ENCODE results near the gene ENTR1.

ENTR1 gene

GRCh38 chr9:136376457-136376856, 34.0 kb downstream of the ENTR1 start:
- no peak for DNase-seq (ENCODE audit: low read depth)

GRCh38 chr9:136375096-136375495, 35.3 kb downstream of the ENTR1 start:
- DNase-seq (ENCODE audit: low read depth) = no peak

GRCh38 chr9:136374183-136374575, 36.2 kb downstream of the ENTR1 start:
- DNase-seq (ENCODE audit: low read depth) = no peak

- peak; percentile 29 for DNase-seq (ENCODE audit: low read depth)
These were observed 36.9 kb downstream of the ENTR1 start, which contains the start of gene CARD9 for GRCh38 chr9:136373300-136374182. Gene CARD9, minus strand, starts transcription at chr9:136373669. Its CDS starts 1,591 bp downstream, at chr9:136372078.

- peak; percentile 80 for DNase-seq (ENCODE audit: low read depth)
These were observed 37.7 kb downstream of the ENTR1 start for GRCh38 chr9:136372561-136373299.

- no peak for DNase-seq (ENCODE audit: low read depth)
These were observed 38.4 kb downstream of the ENTR1 start for GRCh38 chr9:136372006-136372405.

GRCh38 chr9:136371533-136371880, 38.9 kb downstream of the ENTR1 start:
- no peak for DNase-seq (ENCODE audit: low read depth)

- peak; percentile 61 for DNase-seq (ENCODE audit: low read depth)
These were observed 39.5 kb downstream of the ENTR1 start for GRCh38 chr9:136370687-136371532.

GRCh38 chr9:136370037-136370436, 40.4 kb downstream of the ENTR1 start:
- no peak for DNase-seq (ENCODE audit: low read depth)

GRCh38 chr9:136368190-136368589, 42.2 kb downstream of the ENTR1 start:
- no peak for DNase-seq (ENCODE audit: low read depth)

- no peak for DNase-seq (ENCODE audit: low read depth)
These were observed 42.9 kb downstream of the ENTR1 start for GRCh38 chr9:136367296-136368145.

- DNase-seq (ENCODE audit: low read depth) = no peak
These were observed 43.6 kb downstream of the ENTR1 start for GRCh38 chr9:136366826-136367225.

- no peak for DNase-seq (ENCODE audit: low read depth)
These were observed 44.6 kb downstream of the ENTR1 start for GRCh38 chr9:136365775-136366222.

- DNase-seq (ENCODE audit: low read depth) = no peak
These were observed 45.3 kb downstream of the ENTR1 start for GRCh38 chr9:136364942-136365774.

- no peak for DNase-seq (ENCODE audit: low read depth)
These were observed 46.3 kb downstream of the ENTR1 start for GRCh38 chr9:136363949-136364748.

GRCh38 chr9:136363106-136363948, 47.1 kb downstream of the ENTR1 start, which contains the start of gene DNLZ:
Gene DNLZ, minus strand, starts transcription at chr9:136363744. Its CDS starts 30 bp downstream, at chr9:136363714.
- peak; percentile 93 for DNase-seq (ENCODE audit: low read depth)

GRCh38 chr9:136362450-136362784, 48.0 kb downstream of the ENTR1 start:
- no peak for DNase-seq (ENCODE audit: low read depth)

GRCh38 chr9:136361754-136362449, 48.5 kb downstream of the ENTR1 start:
- no peak for DNase-seq (ENCODE audit: low read depth)
